CD4-positive, alpha-beta T cell treated with Interleukin-4 for 4 hours (primary cell): ENCODE results near the gene GPR155.
"Not testable (repeated sequence)": the region's sequence is repeated elsewhere in the genome, so short reads cannot be mapped to it uniquely, and the experiment has no call there.

Source experiments
- DNase-seq: peaks from one replicate; pipeline ENCODE4 v3.0.0-alpha.2; 2020

Gene GPR155

DNA sequence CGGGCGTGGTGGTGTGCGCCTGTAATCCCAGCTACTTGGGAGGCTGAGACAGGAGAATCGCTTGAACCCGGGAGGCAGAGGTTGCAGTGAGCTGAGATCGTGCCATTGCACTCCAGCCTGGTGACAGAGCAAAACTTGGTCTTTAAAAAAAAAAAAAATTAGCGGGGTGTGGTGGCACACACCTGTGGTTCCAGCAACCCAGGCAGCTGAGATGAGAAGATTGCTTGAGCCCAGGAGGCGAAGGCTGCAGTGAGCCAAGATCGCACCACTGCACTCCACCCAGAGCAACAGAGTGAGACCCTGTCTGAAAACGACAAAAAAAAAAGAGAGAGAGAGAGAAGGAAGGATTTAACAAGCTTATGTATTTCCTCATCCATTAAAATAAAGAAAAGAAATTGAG, 2.7 kb upstream of the GPR155 start:
- DNase-seq, result peak; percentile 58

DNA sequence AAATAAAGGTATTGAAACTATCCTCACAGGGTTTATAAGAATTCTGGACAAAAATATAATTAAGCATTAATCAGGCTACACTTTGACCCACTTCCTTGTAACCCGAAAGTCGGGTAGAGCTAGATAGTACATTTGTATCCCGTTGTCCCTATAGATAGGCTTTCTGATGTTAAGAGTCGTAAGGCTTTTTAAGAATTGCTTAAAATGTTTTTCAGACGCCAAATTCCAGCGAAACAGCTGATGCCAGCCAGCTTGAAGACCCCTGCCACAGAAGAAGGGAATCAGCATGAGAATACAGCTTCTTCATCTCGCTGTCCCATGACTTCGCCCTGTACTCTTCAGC, 962 bp upstream of the GPR155 start:
- no peak for DNase-seq

DNA sequence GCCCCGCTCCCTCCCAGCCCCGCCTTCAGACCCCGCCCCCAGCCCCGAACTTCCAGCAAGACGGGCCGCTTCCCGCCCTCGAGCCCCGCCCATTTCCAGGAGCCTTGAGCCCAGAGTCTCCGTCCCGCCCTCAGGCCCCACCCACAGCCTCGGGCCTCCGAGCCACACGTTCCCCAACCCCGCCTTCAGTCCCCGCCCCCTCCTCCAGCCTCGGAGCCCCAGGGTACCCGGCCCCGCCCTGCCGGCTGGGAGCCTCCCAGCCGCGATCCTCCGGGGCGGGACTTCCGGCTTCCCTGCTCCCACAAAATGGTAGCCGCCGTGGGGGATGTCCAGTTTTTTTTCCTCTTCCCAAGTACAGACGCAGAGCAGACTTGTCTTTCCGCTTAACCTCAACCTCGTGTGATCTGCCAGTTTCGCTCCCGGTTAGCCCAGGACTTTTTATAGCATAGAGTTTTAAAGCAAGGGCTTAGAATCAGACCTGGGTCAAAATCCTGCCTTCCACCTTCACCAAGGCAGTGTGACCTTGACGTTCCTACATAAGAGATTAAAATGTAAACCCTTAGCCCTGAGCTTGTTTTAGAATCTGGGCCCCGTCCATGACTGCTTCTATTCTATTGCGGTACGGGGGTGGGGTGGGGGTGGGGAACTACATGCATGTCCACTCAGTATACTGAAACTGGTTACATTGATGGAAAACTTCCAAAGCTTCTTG, 435 bp upstream of the GPR155 start:
- DNase-seq, result peak; percentile 98

DNA sequence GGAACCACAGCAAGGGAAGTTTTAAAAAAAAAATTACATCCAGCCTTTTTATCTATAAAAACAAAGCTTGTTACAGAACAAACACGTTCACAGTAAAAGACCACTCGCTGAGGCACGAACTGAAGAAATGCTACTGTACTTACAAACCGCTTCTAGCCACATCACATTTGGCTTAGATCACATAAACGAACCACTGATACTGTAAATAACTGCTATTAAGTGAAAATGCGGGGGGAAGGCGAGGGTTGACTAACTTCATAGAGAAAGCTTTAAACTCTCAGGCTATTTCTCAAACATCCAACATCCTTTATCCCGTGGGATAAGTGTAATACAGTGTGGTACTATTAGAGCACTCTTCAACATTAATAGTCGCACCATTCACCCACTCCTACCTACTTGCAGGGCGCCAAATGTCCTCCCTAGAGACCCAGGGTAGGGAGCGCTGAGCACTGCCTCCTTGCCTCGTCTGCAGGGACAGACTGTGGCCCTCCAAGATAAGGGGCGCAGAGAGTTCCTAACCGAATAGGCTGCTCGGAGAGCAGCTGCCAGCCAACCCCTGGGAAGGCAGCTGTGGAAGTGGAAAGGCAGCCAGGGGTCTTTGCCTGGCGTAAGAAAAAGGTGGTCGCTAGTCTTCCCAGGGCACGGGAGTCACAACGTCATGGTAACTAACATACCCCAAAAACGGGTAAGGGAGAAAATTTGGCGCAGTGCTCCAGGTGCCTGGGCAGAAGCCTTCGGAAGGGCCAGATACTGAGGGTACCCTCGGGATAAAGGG, 854 bp downstream of the GPR155 start:
- DNase-seq, result peak; percentile 18

DNA sequence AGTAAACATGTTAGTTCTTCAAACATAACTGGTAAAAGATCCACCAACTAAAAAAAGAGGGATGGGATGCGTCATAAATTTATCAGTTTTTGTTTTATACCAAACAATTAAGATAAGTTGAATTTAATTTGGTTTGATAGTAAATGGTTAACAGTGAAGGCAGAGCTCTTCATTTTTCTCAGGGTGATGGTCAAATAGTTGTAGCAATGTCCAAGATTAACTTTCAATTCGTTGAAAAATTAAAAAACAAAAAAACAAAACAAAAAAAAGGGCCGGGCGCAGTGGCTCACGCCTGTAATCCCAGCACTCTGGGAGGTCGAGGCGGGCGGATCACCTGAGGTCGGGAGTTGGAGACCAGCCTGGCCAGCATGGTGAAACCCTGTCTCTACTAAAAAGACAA, 1.8 kb downstream of the GPR155 start:
- not testable (repeated sequence) for DNase-seq

DNA sequence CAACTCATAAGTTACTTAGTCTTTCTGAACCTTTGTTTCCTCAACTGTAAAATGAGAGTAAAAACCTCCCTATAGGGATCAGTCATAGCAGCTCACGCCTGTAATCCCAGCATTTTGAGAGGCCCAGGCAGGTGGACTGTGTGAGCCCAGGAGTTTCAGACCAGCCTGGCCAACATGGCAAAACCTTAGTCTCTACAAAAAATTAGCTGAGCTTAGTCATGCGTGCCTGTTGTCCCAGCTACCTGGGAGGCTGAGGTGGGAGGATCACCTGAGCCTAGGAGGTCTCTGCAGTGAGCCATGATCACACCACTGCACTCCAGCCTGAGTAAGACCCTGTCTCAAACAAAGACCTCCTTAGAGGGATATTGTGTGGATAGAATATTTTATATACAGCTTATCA, 2.3 kb downstream of the GPR155 start:
- no peak for DNase-seq

DNA sequence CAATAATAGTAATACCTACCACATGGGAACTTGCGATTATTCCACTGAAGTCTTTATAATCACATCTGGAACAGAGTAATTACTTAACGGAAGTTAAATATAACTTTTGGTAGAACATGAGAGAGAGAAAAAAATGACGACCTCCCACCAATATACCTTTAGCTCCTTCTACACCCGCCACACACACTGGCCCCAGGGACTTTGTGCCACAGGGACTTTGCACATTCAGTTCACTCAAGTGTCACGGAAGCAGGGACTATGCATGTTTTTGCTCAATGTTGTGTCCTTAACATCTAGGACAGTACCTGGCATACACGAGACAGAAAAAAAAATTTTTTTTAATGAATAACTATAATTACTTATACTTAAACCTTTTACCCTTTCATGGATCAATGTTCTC, 4.0 kb downstream of the GPR155 start:
- DNase-seq, result no peak

DNA sequence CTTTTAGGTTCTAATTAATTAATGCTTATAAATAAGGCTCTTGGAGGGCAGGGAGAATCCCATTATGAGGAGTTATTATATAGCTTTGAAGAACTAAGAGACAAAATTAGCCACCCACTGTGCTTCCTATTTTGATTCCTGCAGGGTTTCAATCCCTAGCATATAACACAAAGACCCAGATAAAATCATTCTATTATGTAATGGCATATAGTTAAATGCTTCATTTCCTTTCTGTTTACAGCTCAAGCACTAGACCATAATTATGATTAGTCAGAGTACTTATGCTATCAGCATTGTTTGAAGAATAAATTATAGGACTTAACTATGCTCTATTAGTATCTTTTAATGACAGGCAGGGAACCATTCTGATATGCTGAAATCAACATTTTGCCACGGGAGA, 9.1 kb downstream of the GPR155 start:
- no peak for DNase-seq

DNA sequence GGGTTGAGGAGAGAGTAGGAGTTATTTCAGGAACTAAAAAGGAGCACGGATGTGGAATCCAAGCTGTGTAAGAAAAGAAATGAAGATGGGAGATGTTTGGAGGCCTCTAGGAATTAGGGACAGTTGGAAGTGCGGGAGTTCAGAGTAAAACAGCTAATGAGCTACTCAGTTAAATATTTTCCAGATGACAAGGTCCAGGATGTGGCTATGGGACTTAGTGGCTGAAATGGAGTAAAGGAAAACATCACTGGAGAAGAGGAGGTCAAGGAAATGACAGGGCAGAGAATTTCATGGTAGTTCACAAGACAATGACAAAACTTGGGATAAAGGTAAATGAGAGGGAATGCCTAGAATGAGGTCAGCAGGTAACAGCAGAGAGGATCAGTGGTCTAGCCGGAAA, 13.0 kb downstream of the GPR155 start:
- DNase-seq, result no peak

DNA sequence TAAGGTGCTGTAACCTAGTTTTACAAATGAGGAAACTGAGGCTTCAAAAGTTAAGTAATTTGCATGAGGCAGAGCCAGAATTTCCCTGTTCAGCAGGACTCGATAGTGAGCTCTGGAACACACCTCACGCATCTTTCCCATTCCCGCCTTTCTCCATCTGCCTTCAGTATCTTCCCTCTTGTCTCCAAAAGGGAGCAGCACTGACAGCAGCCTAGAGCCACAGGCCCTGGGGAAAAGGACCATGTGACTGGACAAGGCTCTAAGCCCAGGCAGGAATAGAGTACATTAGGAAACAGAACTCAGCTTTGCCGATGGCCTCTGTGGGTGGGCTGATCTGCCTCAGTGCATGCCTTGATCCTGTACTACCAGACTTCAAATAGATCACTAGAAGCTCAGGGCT, 21.5 kb downstream of the GPR155 start:
- no peak for DNase-seq

DNA sequence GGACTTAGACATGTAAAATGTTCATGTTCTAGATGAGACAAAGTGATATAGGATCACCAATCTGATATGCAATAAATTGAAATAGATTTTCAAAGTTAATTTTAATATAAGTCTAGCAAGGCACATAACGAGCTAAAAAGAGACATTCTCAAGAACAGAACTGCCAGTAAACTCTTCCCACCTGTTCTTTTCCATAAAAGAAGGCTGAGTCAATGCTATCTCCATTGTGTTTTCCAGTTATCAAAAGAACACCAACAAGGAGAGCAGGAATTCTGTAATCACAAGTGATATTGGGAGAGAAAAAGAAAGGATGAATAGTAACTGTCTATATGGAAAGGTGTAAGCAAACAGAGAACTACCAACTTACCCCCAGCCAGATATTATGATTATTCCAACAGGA, 25.6 kb downstream of the GPR155 start:
- DNase-seq, result no peak

DNA sequence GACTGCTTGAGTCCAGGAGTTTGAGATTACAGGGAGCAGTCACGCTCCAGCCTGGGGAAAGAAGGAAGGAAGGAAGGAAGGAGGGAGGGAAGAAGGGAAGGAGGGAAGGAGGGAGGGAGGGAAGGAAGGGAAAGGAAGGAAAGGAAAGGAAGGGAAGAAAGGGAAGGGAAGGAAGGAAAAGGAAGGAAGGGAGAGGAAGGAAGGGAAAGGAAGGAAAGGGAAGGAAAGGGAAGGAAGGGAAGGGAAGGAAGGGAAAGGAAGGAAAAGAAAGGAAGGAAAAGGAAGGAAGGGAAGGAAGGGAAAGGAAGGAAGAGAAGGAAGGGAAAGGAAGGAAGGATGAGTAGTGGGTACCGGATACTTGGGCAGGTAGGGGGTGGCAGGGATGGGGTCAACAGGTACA, 32.3 kb downstream of the GPR155 start:
- no peak for DNase-seq

DNA sequence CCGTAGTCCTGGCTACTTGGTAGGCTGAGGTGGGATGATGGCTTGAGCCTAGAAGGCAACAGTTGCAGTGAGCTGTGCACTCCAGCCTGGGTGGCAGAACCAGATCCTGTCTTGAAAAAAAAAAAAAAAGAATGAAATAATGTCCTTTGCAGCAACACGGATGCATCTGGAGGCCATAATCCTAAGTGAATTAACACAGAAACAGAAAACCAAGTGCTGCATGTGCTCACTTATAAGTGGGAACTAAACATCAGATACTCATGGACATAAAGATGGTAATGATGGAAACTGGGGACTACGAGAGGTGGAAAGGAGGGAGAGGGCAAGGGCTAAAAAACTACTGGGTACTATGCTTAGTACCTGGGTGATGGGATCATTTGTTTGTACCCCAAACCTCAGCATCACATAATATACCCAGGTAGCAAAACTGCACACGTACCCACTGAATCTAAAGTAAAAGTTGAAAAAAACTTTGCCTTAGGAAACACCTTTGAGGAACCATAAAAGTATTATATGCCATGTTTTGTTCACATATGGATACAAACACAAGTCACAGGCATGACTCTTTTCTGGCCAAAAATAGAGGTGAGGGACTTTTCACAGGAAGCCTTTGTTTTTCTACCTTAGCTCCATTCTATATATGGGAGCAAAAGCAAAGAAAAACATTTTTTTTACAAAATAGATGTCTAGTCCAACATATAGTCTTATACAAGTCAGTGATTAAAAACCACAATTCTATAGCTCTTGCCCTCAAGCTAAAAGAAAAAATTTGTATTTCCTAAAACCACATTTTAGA, 36.6 kb downstream of the GPR155 start:
- peak; percentile 20 for DNase-seq

DNA sequence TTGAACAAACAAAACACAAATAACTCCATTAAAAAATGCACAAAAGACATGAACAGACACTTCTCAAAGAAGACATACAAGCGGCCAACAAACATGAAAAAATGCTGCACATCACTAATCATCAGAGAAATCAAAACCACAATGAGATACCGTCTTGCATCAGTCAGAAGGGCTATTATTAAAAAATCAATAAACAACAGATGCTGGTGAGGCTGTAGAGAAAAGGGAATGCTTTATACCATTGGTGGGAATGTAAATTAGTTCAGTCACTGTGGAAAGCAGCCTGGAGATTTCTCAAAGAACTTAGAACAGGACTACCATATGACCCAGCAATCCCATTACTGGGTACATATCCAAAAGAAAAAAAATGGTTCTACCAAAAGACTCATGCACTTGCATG, 37.8 kb downstream of the GPR155 start:
- DNase-seq, result no peak

DNA sequence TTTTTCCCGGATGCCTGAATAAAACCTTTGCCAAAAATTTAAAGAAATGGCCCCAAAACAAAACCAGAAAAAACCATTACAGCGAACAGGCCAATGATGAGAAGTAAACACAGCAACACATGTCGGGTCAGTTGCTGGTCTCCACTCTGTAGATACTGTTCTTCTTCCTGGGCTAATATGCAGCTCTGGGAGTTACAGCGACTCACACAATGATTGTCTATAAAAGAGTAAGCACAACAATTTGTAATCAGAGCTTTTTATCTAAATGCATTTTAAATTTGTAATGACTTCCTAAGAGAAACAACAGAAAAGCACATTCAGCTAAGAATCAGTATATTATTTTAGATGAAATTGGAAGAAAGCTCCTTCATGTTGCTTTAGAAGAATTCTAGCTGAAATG, 40.3 kb downstream of the GPR155 start:
- DNase-seq, result no peak

DNA sequence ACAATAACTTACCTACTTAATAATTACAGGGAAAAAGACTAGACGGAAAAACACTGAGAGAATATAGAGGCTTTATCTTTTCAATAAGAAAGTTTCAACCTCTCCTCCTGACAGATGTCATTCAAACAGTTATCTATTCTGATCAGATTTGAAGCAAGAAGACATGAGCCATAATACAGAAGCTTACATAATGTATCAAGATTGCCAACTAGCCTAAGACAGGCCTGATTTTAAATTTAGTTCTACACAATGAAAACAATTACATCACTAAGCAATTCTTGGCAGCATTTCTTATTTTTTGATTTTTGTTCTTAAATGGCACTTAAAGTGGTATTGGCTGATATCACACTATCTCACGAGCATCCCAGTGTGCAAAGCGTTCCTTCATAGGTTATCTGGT, 41.6 kb downstream of the GPR155 start:
- DNase-seq, result no peak

DNA sequence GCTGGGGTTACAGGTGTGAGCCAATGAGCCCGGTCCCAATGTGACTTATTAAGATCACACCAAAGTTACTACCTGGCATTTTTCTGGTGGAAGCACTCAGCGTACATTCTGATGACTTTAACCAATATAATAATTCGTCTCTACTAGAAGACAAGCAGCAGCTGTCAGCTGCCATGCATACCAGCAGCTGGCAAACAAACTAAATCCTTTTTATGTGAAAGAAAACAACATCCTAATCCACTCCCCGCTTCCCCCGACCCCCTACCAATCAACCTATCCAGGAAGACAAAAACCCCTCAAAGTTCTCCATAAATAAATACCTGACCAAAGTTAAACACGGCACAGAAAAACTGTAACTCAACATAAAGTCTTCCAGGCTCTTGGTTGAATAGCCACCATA, 42.1 kb downstream of the GPR155 start:
- DNase-seq, result no peak

DNA sequence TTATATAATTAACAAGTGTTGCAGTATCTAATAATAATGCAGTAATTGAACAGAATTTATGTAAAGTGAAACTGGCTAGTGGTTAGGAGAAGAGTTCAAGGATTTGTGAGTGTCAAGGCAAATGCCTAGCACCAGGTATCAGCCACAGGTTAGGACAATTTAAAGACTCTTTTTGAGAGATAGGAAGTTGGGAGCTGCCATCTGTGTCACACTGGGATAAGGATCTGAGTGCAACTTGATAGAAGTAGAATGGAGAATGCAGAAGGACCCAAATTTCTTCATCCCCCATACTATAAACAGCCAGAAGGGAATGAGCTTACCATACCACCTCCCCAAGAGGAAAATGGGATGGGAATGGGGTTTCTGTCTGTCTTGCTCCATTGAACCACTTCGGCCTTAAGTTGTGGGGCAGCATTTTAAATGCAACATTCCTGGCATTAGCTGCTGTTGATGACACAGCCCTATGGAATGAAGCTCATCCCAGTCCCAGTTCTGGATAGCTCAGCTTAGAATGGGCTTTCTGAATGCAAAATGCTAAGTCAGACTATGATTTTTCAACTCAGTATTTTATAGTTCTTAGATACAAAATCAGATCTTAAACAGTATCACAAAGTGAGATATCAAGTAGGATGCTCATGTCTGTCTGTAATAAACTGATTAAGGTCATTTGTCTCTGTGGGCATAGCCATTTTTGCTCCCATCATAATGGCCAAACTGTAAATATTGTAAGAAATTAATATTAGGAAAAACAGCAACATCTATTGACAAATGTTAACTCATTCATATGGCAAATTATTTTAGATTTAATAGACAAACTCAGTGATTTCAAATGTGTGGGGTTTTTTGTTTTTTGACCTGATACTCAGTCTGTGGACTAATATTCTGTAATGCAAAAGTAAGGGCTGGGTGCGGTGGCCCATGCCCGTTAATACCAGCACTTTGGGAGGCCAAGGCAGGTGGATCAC, 44.0 kb downstream of the GPR155 start:
- DNase-seq, result no peak

DNA sequence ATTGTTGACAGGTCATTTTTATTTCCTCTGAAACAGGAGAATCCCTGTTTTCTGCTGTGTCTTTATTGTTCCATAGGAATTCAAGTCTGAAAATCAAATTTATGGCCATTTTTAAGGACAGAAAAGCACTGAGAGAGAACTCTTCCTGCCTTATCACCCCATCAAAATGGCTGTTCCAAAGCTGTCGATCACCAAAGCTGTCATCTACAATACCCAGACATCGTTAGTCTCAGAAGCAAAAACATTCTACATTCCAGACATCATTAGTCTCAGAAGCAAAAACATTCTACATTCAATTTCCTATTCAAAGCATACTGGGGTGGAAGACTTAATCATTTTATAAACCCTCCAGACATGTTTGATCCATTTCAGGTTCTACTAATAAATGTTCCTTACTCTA, 46.9 kb downstream of the GPR155 start:
- no peak for DNase-seq

DNA sequence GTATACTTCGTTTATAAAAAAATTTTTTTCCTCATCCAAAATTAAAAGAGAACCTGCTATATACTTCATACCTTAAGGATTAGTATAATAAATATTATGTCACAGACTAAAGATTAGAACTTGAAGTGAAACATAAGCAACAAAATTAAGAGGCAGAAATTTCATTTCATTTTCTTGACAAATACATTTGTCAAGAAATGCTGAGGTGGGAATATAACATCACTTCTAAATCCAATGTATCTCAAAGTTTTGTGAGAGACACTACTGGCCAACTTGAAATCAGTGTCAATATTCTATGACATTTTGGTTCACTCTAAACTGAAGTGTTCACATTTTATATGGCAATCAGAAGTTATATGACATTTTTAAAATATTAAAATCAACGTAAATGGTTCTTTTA, 47.5 kb downstream of the GPR155 start:
- DNase-seq, result no peak

DNA sequence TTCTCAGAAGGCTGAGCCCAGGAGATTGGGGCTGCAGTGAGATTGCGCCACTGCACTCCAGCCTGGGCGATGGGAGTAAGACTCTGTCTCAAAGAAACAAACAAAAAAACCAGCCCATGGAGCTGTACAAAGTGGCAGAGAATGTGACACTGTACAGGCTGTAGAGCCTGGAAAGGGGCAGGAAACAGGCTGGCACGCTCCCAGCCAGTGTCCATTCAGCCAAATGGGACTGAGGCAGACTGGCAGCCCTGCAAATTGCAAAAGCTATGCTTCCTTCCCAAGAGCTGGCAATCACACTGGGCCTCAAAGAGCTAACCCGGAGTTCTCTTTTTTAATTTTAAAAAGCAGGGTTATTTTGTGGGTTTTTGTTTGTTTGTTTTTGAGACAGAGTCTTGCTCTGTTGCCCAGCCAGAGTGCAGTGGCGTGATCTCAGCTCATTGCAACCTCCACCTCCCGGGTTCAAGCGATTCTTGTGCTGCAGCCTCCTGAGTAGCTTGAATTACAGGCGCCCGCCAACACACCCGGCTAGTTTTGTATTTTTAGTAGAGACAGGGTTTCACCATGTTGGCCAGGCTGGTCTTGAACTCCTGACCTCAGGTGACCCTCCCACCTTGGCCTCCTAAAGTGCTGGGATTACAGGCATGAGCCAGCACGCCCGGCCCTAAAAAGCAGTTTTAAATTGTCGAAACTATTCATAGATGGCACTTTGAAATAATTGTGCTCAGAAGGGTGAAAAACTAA, 48.5 kb downstream of the GPR155 start:
- DNase-seq, result no peak

DNA sequence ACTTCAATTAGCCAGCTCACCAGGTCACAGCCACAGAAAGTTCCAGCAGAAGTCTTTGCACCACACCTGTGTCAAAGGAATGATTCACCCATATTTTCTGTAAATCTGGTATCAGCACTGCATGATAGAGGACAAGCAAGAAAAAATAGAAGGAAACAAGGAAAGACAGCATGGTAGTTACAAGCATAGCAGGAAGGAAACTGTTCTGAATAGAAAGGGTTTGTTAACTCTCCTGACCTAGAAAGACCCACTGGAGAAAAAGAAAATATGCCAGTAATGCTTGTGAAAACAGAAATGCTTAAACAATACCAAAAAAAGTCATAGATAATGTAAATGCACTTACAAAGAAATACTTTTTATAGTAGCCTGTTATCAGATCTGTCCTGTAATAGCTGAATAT, 50.5 kb downstream of the GPR155 start:
- no peak for DNase-seq
